GM12878 (cell line): Measurements from ENCODE around the gene CDC25C. TPM values are rescaled to one million over a fixed set of nuclear protein-coding genes. Genes with fewer than 3 reads are reported as not detected.
A peak's percentile ranks its signal among the peaks of the same experiment; 100 is the strongest.

Source experiments
- ATAC-seq: fragments of 200-7000 bp; cut with Tn5 transposase; 3 replicates; pipeline ENCODE4 v1.9.1; 2020; ENCODE audit warnings: mild to moderate bottlenecking, moderate library complexity
- BruUV-seq: library from RNA; stranded (reverse); fragments of 400-500 nt; replicated peaks from 2 replicates; lab custom pipeline; 2021; lab: Mats Ljungman, UMichigan
- CTCF ChIA-PET: fragments of 300-600 bp; sonication (Branson Sonifier 250); formaldehyde crosslinking; extraction: SDS; loops from one replicate; lab custom pipeline; 2021; ENCODE audit warnings: inconsistent platforms; lab: Yijun Ruan, JAX
- POLR2A ChIA-PET: fragments of 350-600 bp; formaldehyde crosslinking; extraction: SDS; loops from one replicate; lab custom pipeline; 2021; ENCODE audit warnings: inconsistent platforms; lab: Charles Lee
- RAD21 ChIA-PET: fragments of 300-600 bp; sonication (Branson Sonifier 250); formaldehyde crosslinking; loops from one replicate; lab custom pipeline; 2023; ENCODE audit warnings: antibody characterized with exemption; ENCODE audit not compliant: unreplicated experiment; lab: Charles Lee
- SMC1A ChIA-PET: fragments of 300-600 bp; sonication (Branson Sonifier 250); formaldehyde crosslinking; loops from one replicate; lab custom pipeline; 2023; ENCODE audit not compliant: unreplicated experiment, uncharacterized antibody; lab: Charles Lee
- DNase-seq: peaks from one replicate; pipeline ENCODE4 v3.0.0-alpha.2; 2011; ENCODE audit warnings: low read depth, low spot score
- FAIRE-seq: peaks from 3 replicates; lab custom pipeline; 2011; peaks lifted over from hg19 to GRCh38; lab: Jason Lieb, UNC
- H2AFZ ChIP-seq: 2 replicates; pipeline ENCODE4 v1.6.0; 2011; ENCODE audit warnings: low read depth, low read length, control low read depth; ENCODE audit not compliant: control insufficient read depth
- H3K27ac ChIP-seq: 2 replicates; pipeline ENCODE4 v1.5.1; 2011; ENCODE audit warnings: control low read depth; ENCODE audit not compliant: control insufficient read depth, insufficient read depth
- H3K27me3 ChIP-seq, 2 experiments: replicated peaks in 1 of 2; 2 replicates each; pipeline versions ENCODE4 v1.6.0 to v1.6.1; 2011; ENCODE audit warnings: low read length in 1 of 2; ENCODE audit not compliant: control insufficient read depth in 2 of 2, insufficient read depth in 2 of 2
- H3K36me3 ChIP-seq, 2 experiments: 2 replicates each; pipeline ENCODE4 v1.5.1; 2011; ENCODE audit warnings: low read length in 1 of 2; ENCODE audit not compliant: control insufficient read depth in 2 of 2, insufficient read depth in 2 of 2
- H3K4me1 ChIP-seq: 2 replicates; pipeline ENCODE4 v1.6.1; 2011; ENCODE audit warnings: mild to moderate bottlenecking, low read length, moderate library complexity, mixed read lengths; ENCODE audit not compliant: control insufficient read depth, insufficient read depth
- H3K4me2 ChIP-seq: 2 replicates; pipeline ENCODE4 v1.6.0; 2011; ENCODE audit warnings: control low read depth; ENCODE audit not compliant: control insufficient read depth, insufficient read depth
- H3K4me3 ChIP-seq: fragments of 200-600 bp; sonication (generic); 2 replicates; pipeline ENCODE4 v1.5.1; 2016
- H3K79me2 ChIP-seq: 2 replicates; pipeline ENCODE4 v1.6.0; 2011; ENCODE audit warnings: low read length; ENCODE audit not compliant: control insufficient read depth, insufficient read depth
- H3K9ac ChIP-seq: 2 replicates; pipeline ENCODE4 v1.8.0; 2011; ENCODE audit warnings: low read length, control low read depth, mixed read lengths; ENCODE audit not compliant: control insufficient read depth, insufficient read depth
- H3K9me3 ChIP-seq: replicated peaks from 3 replicates; pipeline ENCODE4 v1.5.1; 2011; ENCODE audit warnings: mild to moderate bottlenecking, low read length; ENCODE audit not compliant: control insufficient read depth, insufficient read depth
- H4K20me1 ChIP-seq: 2 replicates; pipeline ENCODE4 v1.6.0; 2011; ENCODE audit not compliant: control insufficient read depth, insufficient read depth
- ASH2L ChIP-seq: fragments of 300-600, 200-600 bp; sonication (generic); IDR thresholded peaks from 2 replicates; pipeline ENCODE4 v1.6.1; 2017; ENCODE audit warnings: low read depth, mild to moderate bottlenecking, borderline replicate concordance
- CREM ChIP-seq: IDR thresholded peaks from 2 replicates; pipeline ENCODE4 v1.6.1; 2014; ENCODE audit warnings: antibody characterized with exemption, low read depth
- JUNB ChIP-seq: IDR thresholded peaks from 2 replicates; pipeline ENCODE4 v1.6.1; 2016; ENCODE audit warnings: antibody characterized with exemption, mild to moderate bottlenecking
- RELA ChIP-seq: fragments of 450-650 bp; IDR thresholded peaks from 2 replicates; pipeline ENCODE4 v1.8.0; 2014; ENCODE audit warnings: borderline replicate concordance; ENCODE audit not compliant: partially characterized antibody
- WGBS: methylation state at CpG from one replicate; pipeline ENCODE4 v1.1.6; 2016; ENCODE audit warnings: low lambda C conversion rate; ENCODE audit not compliant: insufficient replicate concordance, insufficient coverage; ENCODE audit errors: missing lambda C conversion rate; 5-methylcytosine and 5-hydroxymethylcytosine counted together
- in situ Hi-C: fragments of 300-500 bp; cut with MboI; formaldehyde crosslinking; loops from 9 replicates; pipeline ENCODE4 v1.14.3; 2018; ENCODE audit warnings: mixed read lengths
- intact Hi-C: fragments of 100-400 bp; cut with micrococcal nuclease; formaldehyde crosslinking; loops from one replicate; pipeline ENCODE4 v1.14.2; 2022; ENCODE audit not compliant: unreplicated experiment
- polyA plus RNA-seq, 11 experiments: library from polyadenylated mRNA; depleted of rRNA in 4 of 11; unstranded in 6 of 11; stranded (reverse) in 5 of 11; fragments of >200 nt; fragmentation: Nextera tagmentation in 4 of 11; fragmentation: Illumina TruSeq in 1 of 11; extraction: Ambion mirVana in 4 of 11; extraction: Trizol in 1 of 11; gene quantifications; 1 replicate in 1 of 11; 2 replicates in 10 of 11; pipeline versions ENCODE4 v1.2.1 to v1.2.3, GENCODE V29; 2011 to 2016; ENCODE audit warnings: inconsistent platforms in 2 of 11, missing spikeins in 2 of 11, low read depth in 1 of 11
- total RNA-seq, 4 experiments: library from RNA; depleted of rRNA in 3 of 4; stranded (reverse); fragments of >200 nt in 3 of 4; fragmentation: Illumina TruSeq in 1 of 4; extraction: Trizol in 1 of 4; gene quantifications; 2 replicates each; pipeline versions ENCODE4 v1.2.1 to v1.2.3, GENCODE V29; 2013 to 2021
- TF ChIP-seq, protein P1 (sequence below): IDR thresholded peaks from 2 replicates; pipeline ENCODE4 v1.6.1; 2012; ENCODE audit warnings: mild to moderate bottlenecking, low read depth, low read length

The CDC25C gene
- total and polyA plus RNA-seq, 10 of the 15 experiments (the other 5 are each of a cell fraction or from before 2014, with no cell fraction given), result 9.2 to 30.7 (median 14.9) TPM

DNA sequence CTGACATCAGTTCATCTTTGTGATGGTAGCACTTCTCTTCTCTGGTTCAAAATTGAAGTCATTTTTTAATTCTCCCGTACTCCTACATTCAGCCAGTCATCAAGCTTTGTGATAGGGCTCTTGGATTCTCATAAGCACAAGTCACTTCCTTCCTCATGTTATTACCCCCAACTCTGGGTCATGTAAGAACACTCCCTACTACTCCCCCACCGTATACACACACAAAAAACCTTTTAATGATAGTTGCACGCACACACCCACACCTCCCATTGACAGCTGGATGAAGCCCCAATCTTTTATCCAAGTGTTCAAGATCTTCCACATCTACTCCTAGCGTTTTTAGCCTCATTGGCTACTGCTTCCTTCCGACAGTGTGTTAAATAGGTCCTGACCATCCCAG, 37.7 kb upstream of the CDC25C start:
- SMC1A ChIA-PET, result interaction anchor here (0.9 to 5.6 kb wide), 4 partner anchors 9 to 30 kb away, joined by 3 to 36 read pairs (median 5); partner anchors contain the start of gene KDM3B
- Histone ChIP-seq H3K36me3 (peaks cover 0 to 4% of the 10 kb centered on the region in 2 experiments; a peak in 2 of 4 replicates), H3K4me3 (no peak overlapping the region), H3K4me1 (peaks cover 19% of the 10 kb centered on the region; the same call in 1 of the 2 replicates), H3K79me2 (peaks cover 65% of the 10 kb centered on the region), H3K27me3 (no peaks in the 10 kb centered on the region), H4K20me1 (no peaks in the 10 kb centered on the region), H3K9me3 (no peaks in the 10 kb centered on the region), H3K9ac (no peak overlapping the region), H2AFZ (no peak overlapping the region), H3K4me2 (peak overlapping the region; percentile 47), H3K27ac (peak overlapping the region; percentile 29)
- TF ChIP-seq RELA, result no peak
- no peak for TF ChIP-seq JUNB
- TF ChIP-seq ASH2L, result no peak
- BruUV-seq, result no TSS peak
- POLR2A ChIA-PET, result interaction anchor here (2.2 kb wide), 1 partner anchor 16 kb away, joined by 9 read pairs; the partner anchor contains the start of gene KDM3B
- CTCF ChIA-PET, result interaction anchor here (0.6 to 5.9 kb wide), 4 partner anchors 15 to 450 kb away, joined by 3 to 64 read pairs (median 3); partner anchors contain the start of gene KDM3B
- intact Hi-C loops, result no loop called here
- no peak for FAIRE-seq
- in situ Hi-C loops, result no loop called here
- WGBS, result 95% methylated on average over 5 of the region's 5 CpGs
- no peak; the same call in 2 of the 3 replicates for ATAC-seq
- no peak for DNase-seq
- RAD21 ChIA-PET, result interaction anchor here (1.1 kb wide), 1 partner anchor 16 kb away, joined by 3 read pairs; no protein-coding TSS in a partner anchor

DNA sequence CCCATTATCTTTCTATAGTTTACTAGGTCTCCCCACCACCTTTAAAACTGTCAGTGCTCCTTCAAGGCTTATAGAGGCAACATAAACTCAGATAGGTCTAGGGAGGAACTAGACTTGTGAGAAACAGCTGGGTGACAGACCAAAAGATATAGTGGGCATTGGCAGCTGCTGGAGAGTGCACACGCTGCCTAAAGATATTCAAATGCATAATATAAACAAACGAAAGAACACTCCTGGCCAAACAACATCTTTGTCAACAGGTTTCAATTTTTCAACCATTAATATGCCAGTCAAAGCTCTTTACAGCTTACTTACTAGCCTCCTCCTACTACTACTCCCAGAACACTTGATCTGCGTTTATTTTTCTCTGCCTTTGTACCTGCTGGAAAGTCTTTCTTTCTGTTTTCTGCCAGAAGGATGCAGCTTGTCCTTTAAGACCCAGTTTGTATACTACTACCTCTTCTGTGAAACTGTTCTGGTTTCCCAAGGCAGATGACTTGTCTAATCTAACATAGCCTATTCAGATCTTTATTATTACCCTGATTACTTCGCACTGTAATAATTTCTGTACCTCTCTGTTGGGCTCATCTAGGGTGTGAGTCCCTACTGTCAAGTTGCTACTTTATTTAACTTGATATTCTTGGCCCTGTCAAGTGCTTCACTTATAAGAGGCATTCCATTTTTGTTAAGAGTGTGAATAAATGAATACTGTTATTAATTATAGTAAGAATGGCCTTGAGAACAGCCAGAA, 35.2 kb upstream of the CDC25C start:
- BruUV-seq, result no TSS peak
- FAIRE-seq, result no peak
- in situ Hi-C loops, result no loop called here

More for the DNA sequence above, 35.2 kb upstream of the CDC25C start:
- Histone ChIP-seq H3K9ac (no peak overlapping the region), H3K4me1 (peaks cover 11% of the 10 kb centered on the region; the same call in 1 of the 2 replicates), H3K4me2 (0 out of 2 replicates have a peak overlapping the region, but pooled peaks have one; percentile 35), H3K36me3 (0 out of 4 replicates have a peak, but pooled peaks cover 0 to 2% of the 10 kb centered on the region in 2 experiments), H4K20me1 (no peaks in the 10 kb centered on the region), H3K27ac (no peak overlapping the region), H2AFZ (no peak overlapping the region), H3K79me2 (peaks cover 73% of the 10 kb centered on the region), H3K4me3 (no peak overlapping the region), H3K27me3 (no peaks in the 10 kb centered on the region), H3K9me3 (no peaks in the 10 kb centered on the region)
- intact Hi-C loops, result no loop called here
- TF ChIP-seq, protein P1, sequence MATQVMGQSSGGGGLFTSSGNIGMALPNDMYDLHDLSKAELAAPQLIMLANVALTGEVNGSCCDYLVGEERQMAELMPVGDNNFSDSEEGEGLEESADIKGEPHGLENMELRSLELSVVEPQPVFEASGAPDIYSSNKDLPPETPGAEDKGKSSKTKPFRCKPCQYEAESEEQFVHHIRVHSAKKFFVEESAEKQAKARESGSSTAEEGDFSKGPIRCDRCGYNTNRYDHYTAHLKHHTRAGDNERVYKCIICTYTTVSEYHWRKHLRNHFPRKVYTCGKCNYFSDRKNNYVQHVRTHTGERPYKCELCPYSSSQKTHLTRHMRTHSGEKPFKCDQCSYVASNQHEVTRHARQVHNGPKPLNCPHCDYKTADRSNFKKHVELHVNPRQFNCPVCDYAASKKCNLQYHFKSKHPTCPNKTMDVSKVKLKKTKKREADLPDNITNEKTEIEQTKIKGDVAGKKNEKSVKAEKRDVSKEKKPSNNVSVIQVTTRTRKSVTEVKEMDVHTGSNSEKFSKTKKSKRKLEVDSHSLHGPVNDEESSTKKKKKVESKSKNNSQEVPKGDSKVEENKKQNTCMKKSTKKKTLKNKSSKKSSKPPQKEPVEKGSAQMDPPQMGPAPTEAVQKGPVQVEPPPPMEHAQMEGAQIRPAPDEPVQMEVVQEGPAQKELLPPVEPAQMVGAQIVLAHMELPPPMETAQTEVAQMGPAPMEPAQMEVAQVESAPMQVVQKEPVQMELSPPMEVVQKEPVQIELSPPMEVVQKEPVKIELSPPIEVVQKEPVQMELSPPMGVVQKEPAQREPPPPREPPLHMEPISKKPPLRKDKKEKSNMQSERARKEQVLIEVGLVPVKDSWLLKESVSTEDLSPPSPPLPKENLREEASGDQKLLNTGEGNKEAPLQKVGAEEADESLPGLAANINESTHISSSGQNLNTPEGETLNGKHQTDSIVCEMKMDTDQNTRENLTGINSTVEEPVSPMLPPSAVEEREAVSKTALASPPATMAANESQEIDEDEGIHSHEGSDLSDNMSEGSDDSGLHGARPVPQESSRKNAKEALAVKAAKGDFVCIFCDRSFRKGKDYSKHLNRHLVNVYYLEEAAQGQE, result no peak
- TF ChIP-seq CREM, result no peak
- CTCF ChIA-PET, result interaction anchor here (0.7 to 5.9 kb wide), 2 partner anchors 13 to 67 kb away, joined by 6 to 64 read pairs; partner anchors contain the start of gene KDM3B
- SMC1A ChIA-PET, result interaction anchor here (5.6 kb wide), 1 partner anchor 13 kb away, joined by 36 read pairs; the partner anchor contains the start of gene KDM3B
- RAD21 ChIA-PET, result no interaction called here
- POLR2A ChIA-PET, result interaction anchor here (1.3 kb wide), 1 partner anchor 188 kb away, joined by 4 read pairs; the partner anchor contains the start of gene KIF20A
- ATAC-seq, result peak; percentile 60
- WGBS, result 37% methylated on average over 4 of the region's 4 CpGs
- DNase-seq, result no peak
